Adrenal gland (tissue), 5 donors: ENCODE results near the gene FMNL3.

Experiments used
- CTCF ChIP-seq, 6 experiments: fragments of 450-650 bp in 4 of 6; fragments of 200-600 bp in 2 of 6; sonication (generic) in 1 of 6; IDR thresholded peaks; 1 replicate in 5 of 6; 2 replicates in 1 of 6; pipeline versions ENCODE4 v1.5.1 to v1.8.0; 2016 to 2021; ENCODE audit warnings: antibody characterized with exemption in 6 of 6, mild to moderate bottlenecking in 2 of 6, moderate library complexity in 1 of 6
- POLR2A ChIP-seq, 2 donors: fragments of 450-650 bp; IDR thresholded peaks; one replicate each; pipeline ENCODE4 v1.6.1; 2017; ENCODE audit warnings: antibody characterized with exemption in 2 of 2, mild to moderate bottlenecking in 2 of 2, moderate library complexity in 1 of 2
- donor health status: DM: no; HTN: no; CAD: no.

- TF ChIP-seq CTCF (IDR thresholded peaks at IDR 0.05): no peak
- no peak for TF ChIP-seq POLR2A (IDR thresholded peaks at IDR 0.05)
These were observed 108.7 kb downstream of the FMNL3 start for GRCh38 chr12:49598527-49598926.
